ENCODE measurements around the gene KIF26A. TPM values are rescaled to one million over a fixed set of nuclear protein-coding genes. Genes with fewer than 3 reads are reported as not detected.
A peak's percentile ranks its signal among the peaks of the same experiment; 100 is the strongest.

The KIF26A gene
- total and polyA plus RNA-seq, 7 donors, result 0.99 to 3.2 (median 1.8) TPM

DNA sequence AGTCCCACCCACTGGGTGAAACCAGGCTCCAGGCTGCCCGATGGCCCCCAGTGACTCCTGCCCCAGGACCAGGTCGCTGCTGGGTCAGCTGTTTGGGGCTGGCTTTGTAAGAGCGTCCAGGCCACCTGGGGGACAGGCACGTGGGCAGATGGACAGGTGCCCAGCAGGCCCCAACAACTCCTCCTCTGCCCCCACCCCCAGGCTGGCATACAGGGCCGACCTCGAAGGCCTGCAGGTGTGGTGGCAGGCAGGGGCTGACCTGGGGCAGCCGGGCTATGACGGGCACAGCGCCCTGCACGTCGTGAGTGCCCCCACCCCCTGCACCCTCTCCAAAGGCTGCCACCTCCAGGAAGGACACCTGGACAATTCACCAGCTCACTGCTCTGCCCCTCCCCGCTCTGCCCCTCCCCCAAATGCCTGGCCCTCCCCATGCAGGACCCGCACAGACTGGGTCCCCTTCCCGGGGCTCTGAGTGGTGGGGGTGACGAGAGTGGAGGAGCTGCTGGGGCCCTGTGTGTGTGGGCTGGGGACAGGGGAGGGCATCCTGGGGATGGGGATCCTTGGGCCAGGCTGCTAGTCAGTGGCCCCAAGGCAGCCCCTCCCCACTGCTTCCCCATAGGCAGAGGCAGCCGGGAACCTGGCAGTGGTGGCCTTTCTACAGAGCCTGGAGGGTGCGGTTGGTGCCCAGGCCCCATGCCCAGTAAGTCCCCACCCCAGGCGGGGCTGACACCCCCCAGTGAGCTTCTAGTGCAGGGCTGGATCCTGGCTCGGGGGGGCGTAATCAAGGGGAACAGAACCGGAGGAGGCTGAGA is 26.9 kb upstream of the KIF26A start:
- Histone ChIP-seq H3K36me3 (ENCODE audit: insufficient read depth in 1 of 2, low read depth in 1 of 2) (no peaks in the 10 kb centered on the region), H3K9me3 (no peaks in the 10 kb centered on the region), H3K4me3 (no peak overlapping the region), H3K27ac (no peak overlapping the region), H3K27me3 (ENCODE audit: insufficient read depth in 3 of 3, low read length in 2 of 3) (peaks cover 0 to 39% (median 8%) of the 10 kb centered on the region in 3 donors), H3K4me1 (no peaks in the 10 kb centered on the region)
- 61 to 71% (median 66%) methylated on average over 21 of the region's 21 CpGs for WGBS, 3 donors
- TF ChIP-seq, protein P1, sequence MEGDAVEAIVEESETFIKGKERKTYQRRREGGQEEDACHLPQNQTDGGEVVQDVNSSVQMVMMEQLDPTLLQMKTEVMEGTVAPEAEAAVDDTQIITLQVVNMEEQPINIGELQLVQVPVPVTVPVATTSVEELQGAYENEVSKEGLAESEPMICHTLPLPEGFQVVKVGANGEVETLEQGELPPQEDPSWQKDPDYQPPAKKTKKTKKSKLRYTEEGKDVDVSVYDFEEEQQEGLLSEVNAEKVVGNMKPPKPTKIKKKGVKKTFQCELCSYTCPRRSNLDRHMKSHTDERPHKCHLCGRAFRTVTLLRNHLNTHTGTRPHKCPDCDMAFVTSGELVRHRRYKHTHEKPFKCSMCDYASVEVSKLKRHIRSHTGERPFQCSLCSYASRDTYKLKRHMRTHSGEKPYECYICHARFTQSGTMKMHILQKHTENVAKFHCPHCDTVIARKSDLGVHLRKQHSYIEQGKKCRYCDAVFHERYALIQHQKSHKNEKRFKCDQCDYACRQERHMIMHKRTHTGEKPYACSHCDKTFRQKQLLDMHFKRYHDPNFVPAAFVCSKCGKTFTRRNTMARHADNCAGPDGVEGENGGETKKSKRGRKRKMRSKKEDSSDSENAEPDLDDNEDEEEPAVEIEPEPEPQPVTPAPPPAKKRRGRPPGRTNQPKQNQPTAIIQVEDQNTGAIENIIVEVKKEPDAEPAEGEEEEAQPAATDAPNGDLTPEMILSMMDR (IDR thresholded peaks at IDR 0.05), result no peak
- DNase-seq, result peak; percentile 6 to 38
- ATAC-seq, result no peak
- intact Hi-C loops (cut with DNase I), result no loop called here

DNA sequence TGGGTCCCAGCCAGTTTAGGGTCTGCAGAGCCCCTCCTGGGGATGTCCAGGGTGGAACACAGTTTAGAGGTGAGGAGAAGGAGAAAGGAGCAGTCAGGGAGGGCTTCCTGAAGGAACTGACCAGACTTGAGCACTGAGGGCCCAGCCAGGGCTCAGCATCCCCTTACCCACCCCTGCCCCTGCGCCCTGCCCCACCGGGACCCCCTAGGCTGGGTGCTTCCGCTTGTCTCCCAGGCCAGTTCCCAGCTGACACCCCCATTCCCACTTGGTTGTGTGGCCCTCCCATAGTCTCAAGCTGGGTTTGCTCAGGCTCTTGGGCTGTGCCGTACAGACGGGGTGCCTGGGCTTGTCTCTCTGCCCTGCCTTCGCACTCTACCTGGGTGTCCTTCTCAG is 26.3 kb upstream of the KIF26A start:
- Histone ChIP-seq H3K36me3 (ENCODE audit: insufficient read depth in 1 of 2, low read depth in 1 of 2) (no peaks in the 10 kb centered on the region), H3K4me3 (no peak overlapping the region), H3K9me3 (no peaks in the 10 kb centered on the region), H3K27me3 (ENCODE audit: insufficient read depth in 3 of 3, low read length in 2 of 3) (peaks cover 0 to 43% (median 13%) of the 10 kb centered on the region in 3 donors), H3K27ac (no peak overlapping the region), H3K4me1 (no peaks in the 10 kb centered on the region)
- peak in 1 of 2 donors; percentile 2 for DNase-seq
- TF ChIP-seq, protein P1 (IDR thresholded peaks at IDR 0.05), result no peak
- no peak for ATAC-seq
- WGBS, 3 donors, result 73 to 87% (median 85%) methylated on average over 6 of the region's 6 CpGs
- intact Hi-C loops (cut with DNase I), result no loop called here

DNA sequence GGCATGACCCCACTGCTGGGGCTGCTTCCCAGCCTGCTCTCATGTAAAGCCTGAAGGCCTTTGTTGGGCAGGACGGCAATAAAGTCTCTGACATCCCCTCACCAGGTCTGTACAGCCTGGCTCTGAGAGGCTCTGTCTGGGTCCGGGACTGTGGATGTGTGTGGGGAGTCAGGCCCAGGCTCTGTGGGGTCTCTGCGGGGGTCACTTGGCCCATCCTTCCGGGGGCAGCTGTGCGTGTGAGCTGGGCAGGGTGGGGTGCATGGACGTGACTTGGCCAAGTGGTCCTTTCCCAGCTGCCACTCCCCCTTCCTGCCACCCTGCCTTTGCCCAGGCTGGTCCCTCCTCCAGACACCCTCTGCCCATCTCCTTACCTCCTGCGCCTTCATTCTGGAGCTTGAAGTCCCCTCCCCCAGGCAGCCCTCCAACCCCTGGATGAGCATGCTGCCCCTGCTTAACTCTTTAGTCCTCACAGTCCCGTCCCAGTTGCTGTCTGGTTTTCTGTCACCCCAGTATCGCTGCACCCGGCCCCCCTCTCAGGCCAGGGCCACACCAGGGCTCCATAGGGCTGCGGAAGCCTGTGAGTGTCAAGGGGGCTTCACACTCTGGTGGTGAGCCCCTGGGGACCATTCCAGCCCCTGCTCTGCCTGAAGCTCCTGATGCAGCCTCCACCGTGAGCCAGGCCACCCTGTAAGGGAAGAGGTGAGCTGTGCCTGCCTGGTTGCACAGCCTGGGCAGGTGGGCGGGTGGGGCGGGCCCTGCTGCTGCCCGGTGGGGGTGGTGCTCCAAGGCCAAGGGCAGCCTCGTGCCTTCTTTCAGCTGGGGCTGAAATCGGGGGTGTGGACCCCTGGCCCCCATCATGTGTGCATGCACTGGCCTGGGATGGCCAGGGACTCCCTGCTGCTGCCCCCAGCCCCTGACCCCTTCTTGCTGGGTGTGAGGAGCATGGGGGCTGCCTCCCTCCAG is 25.5 kb upstream of the KIF26A start:
- DNase-seq, result peak in 1 of 2 donors; percentile 9
- H3K36me3 ChIP-seq (ENCODE audit: insufficient read depth in 1 of 2, low read depth in 1 of 2), result no peaks in the 10 kb centered on the region
- H3K4me3 ChIP-seq, result no peak overlapping the region
- no peak for ATAC-seq
- intact Hi-C loops (cut with DNase I), result no loop called here
- H3K4me1 ChIP-seq, result no peaks in the 10 kb centered on the region
- H3K9me3 ChIP-seq, result no peaks in the 10 kb centered on the region
- no peak overlapping the region for H3K27ac ChIP-seq
- WGBS, 3 donors, result 56 to 66% (median 61%) methylated on average over 17 of the region's 17 CpGs
- TF ChIP-seq, protein P1 (IDR thresholded peaks at IDR 0.05), result no peak
- H3K27me3 ChIP-seq (ENCODE audit: insufficient read depth in 3 of 3, low read length in 2 of 3), result peaks cover 0 to 50% (median 17%) of the 10 kb centered on the region in 3 donors

- WGBS, 3 donors, result 54 to 62% (median 56%) methylated on average over 23 of the region's 23 CpGs
- peaks cover 0 to 59% (median 24%) of the 10 kb centered on the region in 3 donors for H3K27me3 ChIP-seq (ENCODE audit: insufficient read depth in 3 of 3, low read length in 2 of 3)
- H3K4me3 ChIP-seq, result no peak overlapping the region
- H3K27ac ChIP-seq, result no peak overlapping the region
- intact Hi-C loops (cut with DNase I), result no loop called here
- DNase-seq (peak; percentile 10 to 32), ATAC-seq (no peak)
- no peaks in the 10 kb centered on the region for H3K36me3 ChIP-seq (ENCODE audit: insufficient read depth in 1 of 2, low read depth in 1 of 2)
- TF ChIP-seq, protein P1 (IDR thresholded peaks at IDR 0.05), result no peak
- no peaks in the 10 kb centered on the region for H3K4me1 ChIP-seq
- H3K9me3 ChIP-seq, result no peaks in the 10 kb centered on the region
Measured at GRCh38 chr14:104113631-104114420, 24.6 kb upstream of the KIF26A start.

All from psoas muscle (tissue), 8 donors.